ENCODE data around the gene HTR1B. TPM values are rescaled to one million over a fixed set of nuclear protein-coding genes. Genes with fewer than 3 reads are reported as not detected.
A peak's percentile ranks its signal among the peaks of the same experiment; 100 is the strongest.

The HTR1B gene
- total RNA-seq, 1 experiment from 2014 or later: 0.74 TPM

DNA sequence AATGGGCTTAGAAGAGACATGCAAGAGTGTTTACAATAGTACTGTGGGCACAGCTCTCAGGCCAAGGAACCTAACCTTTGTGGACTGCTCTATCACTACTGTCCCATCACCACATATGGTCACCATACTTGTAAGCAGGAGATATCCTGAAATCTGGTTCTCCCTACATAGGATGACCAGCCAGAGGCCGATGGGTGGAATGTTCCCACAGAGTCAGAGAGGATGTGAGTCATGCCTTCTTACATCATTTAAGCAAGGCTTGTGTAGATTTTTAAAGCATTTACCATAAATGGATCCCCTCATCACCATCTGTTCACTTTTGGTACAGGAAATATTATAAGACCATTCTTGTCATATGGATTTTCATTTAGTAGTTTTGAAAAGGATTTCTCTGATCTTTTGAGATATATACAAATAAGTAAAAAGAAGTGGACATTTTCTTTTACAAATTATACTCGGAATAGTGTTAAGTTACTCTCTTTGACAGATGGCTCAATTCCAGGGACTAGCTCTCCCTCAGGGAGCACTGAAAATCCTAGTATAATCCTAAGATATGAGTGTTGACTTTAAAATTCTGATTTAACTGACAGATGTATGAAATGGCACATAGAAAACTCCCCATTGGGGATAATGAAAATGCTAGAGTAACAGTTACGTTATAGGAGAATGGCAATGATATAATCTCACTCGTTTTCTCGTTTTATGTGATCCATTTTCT, 6.6 kb downstream of the HTR1B start:
- intact Hi-C loops (cut with micrococcal nuclease): loop anchor here (1.0 to 5.0 kb wide), 3 partner anchors 760 to 1564 kb away; no protein-coding TSS in a partner anchor
- Histone ChIP-seq H3K9ac (ENCODE audit: low read length) (no peak overlapping the region), H3K27me3 (ENCODE audit: insufficient read depth, low read length) (no peaks in the 10 kb centered on the region), H3K4me2 (ENCODE audit: low read length) (peak overlapping the region; percentile 45), H3K27ac (ENCODE audit: low read depth, low read length) (no peak overlapping the region), H3K4me1 (ENCODE audit: control insufficient read depth in 1 of 2, insufficient read depth in 2 of 2, low read length in 2 of 2) (peaks cover 12 to 26% of the 10 kb centered on the region in 2 experiments), H3K9me3 (ENCODE audit: control insufficient read depth in 1 of 2, insufficient read depth in 1 of 2, low read depth in 1 of 2, low read length in 2 of 2) (no peaks in the 10 kb centered on the region), H2AFZ (ENCODE audit: low read depth, low read length, poor library complexity, severe bottlenecking) (peak overlapping the region; percentile 84), H4K20me1 (ENCODE audit: insufficient read depth) (no peaks in the 10 kb centered on the region), H3K4me3 (replicated peaks in 1 of 2; ENCODE audit: low read depth in 1 of 2, low read length in 2 of 2) (no peak overlapping the region), H3K36me3 (ENCODE audit: control insufficient read depth in 1 of 2, insufficient read depth in 2 of 2, low read length in 2 of 2) (no peaks in the 10 kb centered on the region), H3K79me2 (ENCODE audit: insufficient read depth, low read length) (no peaks in the 10 kb centered on the region), H3K9me2 (ENCODE audit: insufficient read depth) (no peaks in the 10 kb centered on the region)
- peak; percentile 72 for ATAC-seq
- no TSS peak for BruUV-seq (replicated peaks)
- CTCF ChIA-PET: interaction anchor here (0.8 to 1.1 kb wide), 3 partner anchors 8 to 595 kb away, joined by 3 read pairs; no protein-coding TSS in a partner anchor
- peak; percentile 65 for DNase-seq (ENCODE audit: low read depth, low spot score)
- RAD21 ChIA-PET (ENCODE audit: low non-redundant PET in 1 of 2, low total read pairs in 2 of 2, uncharacterized antibody in 2 of 2, unreplicated experiment in 2 of 2): no interaction called here
- POLR2A ChIA-PET: no interaction called here
- no peak for TF ChIP-seq RAD21 (IDR thresholded peaks at IDR 0.05; ENCODE audit: low read depth)
- TF ChIP-seq ZNF274 (IDR thresholded peaks at IDR 0.05; ENCODE audit: low read depth, low read length): no peak
- no peak for TF ChIP-seq POLR2AphosphoS5 (IDR thresholded peaks at IDR 0.05; ENCODE audit: low read depth, low read length)
- TF ChIP-seq EZH2phosphoT487 (IDR thresholded peaks at IDR 0.05; ENCODE audit: borderline replicate concordance): no peak
- TF ChIP-seq JUND (IDR thresholded peaks at IDR 0.05): peak; percentile 65
- TF ChIP-seq YY1 (IDR thresholded peaks at IDR 0.05; ENCODE audit: extremely low read depth, insufficient replicate concordance, low read depth, low read length): no peak
- TF ChIP-seq, protein P1, sequence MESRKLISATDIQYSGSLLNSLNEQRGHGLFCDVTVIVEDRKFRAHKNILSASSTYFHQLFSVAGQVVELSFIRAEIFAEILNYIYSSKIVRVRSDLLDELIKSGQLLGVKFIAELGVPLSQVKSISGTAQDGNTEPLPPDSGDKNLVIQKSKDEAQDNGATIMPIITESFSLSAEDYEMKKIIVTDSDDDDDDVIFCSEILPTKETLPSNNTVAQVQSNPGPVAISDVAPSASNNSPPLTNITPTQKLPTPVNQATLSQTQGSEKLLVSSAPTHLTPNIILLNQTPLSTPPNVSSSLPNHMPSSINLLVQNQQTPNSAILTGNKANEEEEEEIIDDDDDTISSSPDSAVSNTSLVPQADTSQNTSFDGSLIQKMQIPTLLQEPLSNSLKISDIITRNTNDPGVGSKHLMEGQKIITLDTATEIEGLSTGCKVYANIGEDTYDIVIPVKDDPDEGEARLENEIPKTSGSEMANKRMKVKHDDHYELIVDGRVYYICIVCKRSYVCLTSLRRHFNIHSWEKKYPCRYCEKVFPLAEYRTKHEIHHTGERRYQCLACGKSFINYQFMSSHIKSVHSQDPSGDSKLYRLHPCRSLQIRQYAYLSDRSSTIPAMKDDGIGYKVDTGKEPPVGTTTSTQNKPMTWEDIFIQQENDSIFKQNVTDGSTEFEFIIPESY (IDR thresholded peaks at IDR 0.05; ENCODE audit: extremely low read depth, insufficient replicate concordance, low read length): no peak
- no peak for TF ChIP-seq SIN3A (IDR thresholded peaks at IDR 0.05; ENCODE audit: low read depth)
- peak; percentile 48; the same call in 1 of the 2 replicates for TF ChIP-seq SP1 (IDR thresholded peaks at IDR 0.05; ENCODE audit: low read depth)
- TF ChIP-seq CBX3 (IDR thresholded peaks at IDR 0.05; ENCODE audit: low read depth): no peak
- TF ChIP-seq CEBPB (IDR thresholded peaks at IDR 0.05; ENCODE audit: low read depth): peak; percentile 68
- no peak for TF ChIP-seq TCF7L2 (IDR thresholded peaks at IDR 0.05; ENCODE audit: borderline replicate concordance, extremely low read depth, insufficient read depth, insufficient read length)
- peak; percentile 68 for TF ChIP-seq SRF (IDR thresholded peaks at IDR 0.05; ENCODE audit: low read depth)
- TF ChIP-seq, protein P2, sequence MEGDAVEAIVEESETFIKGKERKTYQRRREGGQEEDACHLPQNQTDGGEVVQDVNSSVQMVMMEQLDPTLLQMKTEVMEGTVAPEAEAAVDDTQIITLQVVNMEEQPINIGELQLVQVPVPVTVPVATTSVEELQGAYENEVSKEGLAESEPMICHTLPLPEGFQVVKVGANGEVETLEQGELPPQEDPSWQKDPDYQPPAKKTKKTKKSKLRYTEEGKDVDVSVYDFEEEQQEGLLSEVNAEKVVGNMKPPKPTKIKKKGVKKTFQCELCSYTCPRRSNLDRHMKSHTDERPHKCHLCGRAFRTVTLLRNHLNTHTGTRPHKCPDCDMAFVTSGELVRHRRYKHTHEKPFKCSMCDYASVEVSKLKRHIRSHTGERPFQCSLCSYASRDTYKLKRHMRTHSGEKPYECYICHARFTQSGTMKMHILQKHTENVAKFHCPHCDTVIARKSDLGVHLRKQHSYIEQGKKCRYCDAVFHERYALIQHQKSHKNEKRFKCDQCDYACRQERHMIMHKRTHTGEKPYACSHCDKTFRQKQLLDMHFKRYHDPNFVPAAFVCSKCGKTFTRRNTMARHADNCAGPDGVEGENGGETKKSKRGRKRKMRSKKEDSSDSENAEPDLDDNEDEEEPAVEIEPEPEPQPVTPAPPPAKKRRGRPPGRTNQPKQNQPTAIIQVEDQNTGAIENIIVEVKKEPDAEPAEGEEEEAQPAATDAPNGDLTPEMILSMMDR (IDR thresholded peaks at IDR 0.05 in 2 of 3, conservative IDR thresholded peaks at IDR 0.05 in 1 of 3; ENCODE audit: borderline replicate concordance in 1 of 3, insufficient read depth in 1 of 3, low read depth in 2 of 3, low read length in 2 of 3): no peak
- no peak for TF ChIP-seq ZFX (IDR thresholded peaks at IDR 0.05)
- no peak for TF ChIP-seq EZH2 (IDR thresholded peaks at IDR 0.05)
- TF ChIP-seq ELF1 (IDR thresholded peaks at IDR 0.05; ENCODE audit: borderline replicate concordance, low read depth): no peak
- TF ChIP-seq FOSL1 (IDR thresholded peaks at IDR 0.05; ENCODE audit: low read depth): peak; percentile 51
- TF ChIP-seq MAX (IDR thresholded peaks at IDR 0.05): no peak
- TF ChIP-seq EGR1 (IDR thresholded peaks at IDR 0.05; ENCODE audit: low read depth): no peak
